ENCODE data around the gene FBN1.

DNA sequence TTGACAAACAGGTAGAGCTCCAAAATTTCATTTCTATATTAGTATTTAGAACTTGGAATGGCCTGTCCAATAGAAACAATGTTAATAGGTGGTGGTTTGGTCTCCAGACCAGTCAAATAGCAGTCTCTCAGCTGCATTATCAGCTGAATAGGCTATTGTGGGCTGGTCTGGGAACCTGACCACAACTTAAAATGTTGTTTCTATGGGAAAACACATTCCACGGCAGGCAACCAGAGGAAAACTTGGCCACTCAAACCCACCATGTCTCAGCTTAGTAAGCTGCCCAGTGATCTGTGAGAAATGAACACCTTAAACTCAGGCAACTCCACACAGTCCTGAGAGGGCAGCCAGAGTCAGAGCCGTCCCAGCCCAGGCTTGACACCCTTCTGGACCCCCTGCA, 20.4 kb downstream of the FBN1 start:
- TF ChIP-seq CTCF (conservative IDR thresholded peaks at IDR 0.05 in 1 of 2, IDR thresholded peaks at IDR 0.05 in 1 of 2; ENCODE audit: extremely low read depth in 1 of 2, insufficient read depth in 1 of 2, low read depth in 1 of 2, low read length in 2 of 2) (no peak), EZH2 (IDR thresholded peaks at IDR 0.05; ENCODE audit: borderline replicate concordance, low read length) (no peak)

Data from mammary epithelial cell (primary cell).